Activated naive CD4-positive, alpha-beta T cell treated with anti-CD3 and anti-CD28 coated beads, Interleukin-2, amount 50 U/mL, for 24 hours (primary cell): ENCODE results near the gene PACSIN2.
"Not testable (repeated sequence)": the region's sequence is repeated elsewhere in the genome, so short reads cannot be mapped to it uniquely, and the experiment has no call there.

Source experiments
- H3K27ac Mint-ChIP-seq: one replicate; pipeline ENCODE4 v1.8.0; 2021; ENCODE audit warnings: mild to moderate bottlenecking, mixed read lengths
- H3K27me3 Mint-ChIP-seq: one replicate; pipeline ENCODE4 v1.8.0; 2021; ENCODE audit warnings: mixed read lengths
- H3K36me3 Mint-ChIP-seq: one replicate; pipeline ENCODE4 v1.8.0; 2021; ENCODE audit warnings: mixed read lengths
- H3K4me1 Mint-ChIP-seq: one replicate; pipeline ENCODE4 v1.8.0; 2021; ENCODE audit warnings: mixed read lengths
- H3K4me3 Mint-ChIP-seq: one replicate; pipeline ENCODE4 v1.8.0; 2021; ENCODE audit warnings: mild to moderate bottlenecking, mixed read lengths
- H3K9me3 Mint-ChIP-seq: one replicate; pipeline ENCODE4 v1.8.0; 2021; ENCODE audit warnings: mixed read lengths

Gene PACSIN2

DNA sequence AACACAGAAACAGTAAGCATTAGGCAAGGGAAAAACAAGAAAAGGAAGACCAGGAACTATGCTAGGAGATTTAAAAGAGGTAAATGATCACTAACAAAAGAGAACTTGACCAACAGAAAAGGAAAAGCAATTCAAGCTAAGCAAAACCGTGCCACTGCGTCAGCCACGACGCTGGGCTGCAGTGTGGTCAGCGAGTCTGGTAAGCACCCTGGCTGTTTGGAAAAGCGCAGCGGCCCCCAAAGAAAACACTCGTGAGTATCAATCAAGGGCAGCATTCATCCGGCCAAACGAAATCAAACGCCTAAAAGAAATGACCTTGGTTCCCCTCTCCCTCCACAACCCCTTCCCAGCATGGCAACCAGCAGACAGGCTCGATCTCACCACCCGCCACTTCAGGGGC, 28.8 kb downstream of the PACSIN2 start:
- H3K4me1 Mint-ChIP-seq = peaks cover 35% of the 10 kb centered on the region
- peak overlapping the region; percentile 67 for H3K27ac Mint-ChIP-seq
- H3K9me3 Mint-ChIP-seq = no peaks in the 10 kb centered on the region

DNA sequence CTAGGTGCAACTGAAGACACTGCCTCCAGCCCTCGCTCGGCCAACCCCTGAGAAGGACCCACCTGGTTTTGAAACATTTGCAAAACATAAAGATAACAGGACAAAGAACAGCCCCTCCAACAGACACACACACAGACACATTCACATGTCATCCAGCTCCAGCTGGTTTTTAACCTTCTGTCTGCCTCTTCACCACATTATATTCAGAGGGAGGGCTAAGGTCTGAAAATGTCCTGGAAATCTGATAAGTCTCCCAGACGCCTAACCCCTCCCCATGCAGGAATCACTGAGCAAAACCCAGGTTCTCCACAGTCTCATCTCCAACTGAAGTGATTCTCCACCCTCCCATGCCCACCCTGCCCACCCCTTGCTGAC, 29.4 kb downstream of the PACSIN2 start:
- H3K4me1 Mint-ChIP-seq = peaks cover 31% of the 10 kb centered on the region
- no peaks in the 10 kb centered on the region for H3K9me3 Mint-ChIP-seq
- H3K27ac Mint-ChIP-seq = no peak overlapping the region

More for the DNA sequence above, 28.8 kb downstream of the PACSIN2 start:
- Mint-ChIP-seq H3K4me3 (no peak overlapping the region), H3K36me3 (no peaks in the 10 kb centered on the region), H3K27me3 (no peaks in the 10 kb centered on the region)

GRCh38 chr22:42984814-42985530, 30.0 kb downstream of the PACSIN2 start:
- no peaks in the 10 kb centered on the region for H3K27me3 Mint-ChIP-seq
- peaks cover 26% of the 10 kb centered on the region for H3K4me1 Mint-ChIP-seq
- no peaks in the 10 kb centered on the region for H3K36me3 Mint-ChIP-seq
- no peaks in the 10 kb centered on the region for H3K9me3 Mint-ChIP-seq
- no peak overlapping the region for H3K27ac Mint-ChIP-seq
- no peak overlapping the region for H3K4me3 Mint-ChIP-seq

More for the DNA sequence above, 29.4 kb downstream of the PACSIN2 start:
- Mint-ChIP-seq H3K36me3 (no peaks in the 10 kb centered on the region), H3K4me3 (no peak overlapping the region), H3K27me3 (no peaks in the 10 kb centered on the region)

DNA sequence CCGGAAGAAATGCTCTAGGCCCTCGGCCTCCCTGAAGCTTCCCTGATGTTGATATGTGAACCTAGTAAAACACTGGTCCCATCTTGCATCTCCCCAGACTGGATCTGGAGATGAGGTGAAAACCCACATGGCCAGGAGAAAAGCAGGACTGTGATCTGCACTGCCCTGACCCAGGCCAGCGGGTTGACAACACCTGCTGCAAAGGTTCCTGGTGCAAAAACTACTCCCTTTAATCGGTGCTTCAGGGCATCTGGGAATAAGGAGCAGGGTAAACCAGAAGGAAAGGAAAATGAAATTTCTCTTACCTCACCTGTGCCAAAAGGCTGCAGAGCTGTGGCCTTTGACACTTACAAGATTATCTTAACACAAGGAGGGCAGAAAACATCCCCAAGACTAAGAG, 30.6 kb downstream of the PACSIN2 start:
- H3K9me3 Mint-ChIP-seq = no peaks in the 10 kb centered on the region

GRCh38 chr22:42983470-42983869, 31.5 kb downstream of the PACSIN2 start:
- Mint-ChIP-seq H3K36me3 (no peaks in the 10 kb centered on the region), H3K27me3 (no peaks in the 10 kb centered on the region), H3K27ac (no peak overlapping the region), H3K4me3 (no peak overlapping the region), H3K9me3 (no peaks in the 10 kb centered on the region), H3K4me1 (peaks cover 35% of the 10 kb centered on the region)

More for the DNA sequence above, 30.6 kb downstream of the PACSIN2 start:
- no peak overlapping the region for H3K27ac Mint-ChIP-seq
- H3K27me3 Mint-ChIP-seq = no peaks in the 10 kb centered on the region
- no peaks in the 10 kb centered on the region for H3K36me3 Mint-ChIP-seq
- H3K4me1 Mint-ChIP-seq = peaks cover 30% of the 10 kb centered on the region
- no peak overlapping the region for H3K4me3 Mint-ChIP-seq

DNA sequence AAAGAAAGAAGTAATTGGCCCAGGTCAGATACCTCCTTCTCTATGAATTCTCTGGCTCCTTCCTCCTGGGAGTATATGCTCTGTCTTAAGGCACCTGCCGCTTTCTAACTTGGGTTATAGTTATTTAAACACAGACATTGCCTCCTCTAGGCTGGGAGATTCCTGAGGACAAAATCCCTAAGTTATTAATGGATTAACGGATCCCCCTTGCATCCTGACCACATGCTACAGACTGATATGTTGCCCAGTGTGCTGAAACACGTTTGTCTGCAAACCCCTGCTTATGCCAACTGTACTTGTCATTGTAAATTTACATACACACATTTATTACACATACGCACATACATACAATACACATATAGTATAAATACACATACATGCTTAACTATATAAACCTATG, 35.3 kb downstream of the PACSIN2 start:
- Mint-ChIP-seq H3K27ac (no peak overlapping the region), H3K4me1 (peaks cover 46% of the 10 kb centered on the region), H3K27me3 (no peaks in the 10 kb centered on the region), H3K4me3 (no peak overlapping the region), H3K36me3 (no peaks in the 10 kb centered on the region), H3K9me3 (no peaks in the 10 kb centered on the region)

GRCh38 chr22:42978453-42979103, 36.4 kb downstream of the PACSIN2 start:
- Mint-ChIP-seq H3K27ac (no peak overlapping the region), H3K36me3 (no peaks in the 10 kb centered on the region), H3K27me3 (no peaks in the 10 kb centered on the region), H3K4me1 (peaks cover 45% of the 10 kb centered on the region), H3K9me3 (no peaks in the 10 kb centered on the region), H3K4me3 (no peak overlapping the region)

- Mint-ChIP-seq H3K4me1 (peaks cover 52% of the 10 kb centered on the region), H3K27ac (peak overlapping the region; percentile 26), H3K27me3 (no peaks in the 10 kb centered on the region), H3K4me3 (no peak overlapping the region), H3K36me3 (no peaks in the 10 kb centered on the region), H3K9me3 (no peaks in the 10 kb centered on the region)
Observed at GRCh38 chr22:42977569-42977968, 37.4 kb downstream of the PACSIN2 start.

DNA sequence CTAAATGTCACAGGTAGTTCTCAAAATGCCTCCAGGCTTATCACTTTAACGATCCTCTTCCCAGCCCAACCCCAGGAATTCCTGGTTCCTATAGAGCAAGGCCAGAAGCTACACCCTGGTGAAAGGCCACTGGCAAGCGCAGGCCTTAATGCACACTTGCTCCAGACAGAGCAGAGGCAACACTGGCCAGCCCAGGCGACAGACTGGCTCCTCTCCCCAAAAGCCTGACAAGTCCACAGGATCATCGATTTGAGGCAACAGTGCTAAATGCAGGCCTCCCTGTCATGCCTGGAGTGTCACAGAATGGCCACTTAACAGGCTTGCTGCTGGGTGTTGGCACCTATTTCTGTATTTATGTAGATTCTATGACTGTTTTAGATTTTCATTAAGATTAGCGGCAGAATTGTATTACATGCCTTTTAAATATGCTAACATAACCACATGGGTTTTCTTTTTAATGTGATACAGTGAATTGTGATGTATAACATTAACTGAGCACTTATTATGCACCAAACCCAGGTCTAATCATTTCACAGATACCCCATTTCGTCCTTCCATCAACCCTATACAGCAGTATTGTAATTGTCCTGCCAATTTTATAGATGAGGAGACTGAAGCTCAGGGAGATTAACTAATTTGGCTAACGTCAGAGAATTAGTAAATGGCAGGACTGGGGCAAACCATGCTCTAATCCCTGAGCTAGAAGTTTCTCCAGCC, 38.6 kb downstream of the PACSIN2 start:
- H3K27me3 Mint-ChIP-seq = no peaks in the 10 kb centered on the region
- no peak overlapping the region for H3K4me3 Mint-ChIP-seq
- no peaks in the 10 kb centered on the region for H3K9me3 Mint-ChIP-seq
- no peak overlapping the region for H3K27ac Mint-ChIP-seq
- H3K4me1 Mint-ChIP-seq = peaks cover 56% of the 10 kb centered on the region
- H3K36me3 Mint-ChIP-seq = peaks cover 3% of the 10 kb centered on the region

DNA sequence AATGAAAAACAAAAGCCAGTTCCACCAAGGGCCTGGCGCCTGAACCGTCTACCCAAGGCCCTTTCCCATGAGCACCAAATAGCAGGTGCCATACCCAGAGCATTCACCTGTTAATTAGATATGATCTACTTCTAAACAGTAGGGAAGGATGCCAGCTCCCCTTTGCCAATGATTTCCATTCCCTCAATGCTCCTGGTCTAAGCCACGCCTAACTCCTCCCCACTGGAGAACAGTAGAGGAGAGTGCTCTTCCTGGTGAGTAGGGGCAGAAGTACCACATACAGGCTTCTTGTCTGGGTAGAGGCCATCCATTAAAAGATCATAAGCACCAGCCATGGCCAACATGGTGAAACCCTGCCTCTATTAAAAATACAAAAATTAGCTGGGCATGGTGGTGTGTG, 40.7 kb downstream of the PACSIN2 start:
- peaks cover 5% of the 10 kb centered on the region for H3K36me3 Mint-ChIP-seq
- peaks cover 67% of the 10 kb centered on the region for H3K4me1 Mint-ChIP-seq
- no peaks in the 10 kb centered on the region for H3K27me3 Mint-ChIP-seq
- no peak overlapping the region for H3K27ac Mint-ChIP-seq
- H3K9me3 Mint-ChIP-seq = no peaks in the 10 kb centered on the region
- H3K4me3 Mint-ChIP-seq = no peak overlapping the region

DNA sequence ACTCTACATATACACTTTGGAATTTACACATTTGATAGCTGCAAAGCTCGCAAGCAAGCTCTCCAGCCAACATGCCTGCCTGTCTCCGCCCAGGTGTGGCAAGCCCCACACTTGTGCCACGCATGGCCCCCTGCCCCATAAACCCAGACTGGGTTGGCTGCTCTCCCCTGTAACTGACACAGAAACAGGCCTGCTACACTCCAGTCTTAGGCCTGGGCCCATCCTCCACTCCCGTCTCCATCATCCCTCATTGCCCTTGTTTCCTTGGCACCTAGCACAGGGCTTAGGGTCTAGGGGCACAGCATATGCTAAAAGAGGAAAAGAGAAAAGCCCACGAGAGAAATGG, 41.4 kb downstream of the PACSIN2 start:
- Mint-ChIP-seq H3K9me3 (no peaks in the 10 kb centered on the region), H3K27ac (peak overlapping the region; percentile 5), H3K27me3 (no peaks in the 10 kb centered on the region), H3K4me1 (peaks cover 66% of the 10 kb centered on the region), H3K4me3 (no peak overlapping the region), H3K36me3 (peaks cover 5% of the 10 kb centered on the region)

DNA sequence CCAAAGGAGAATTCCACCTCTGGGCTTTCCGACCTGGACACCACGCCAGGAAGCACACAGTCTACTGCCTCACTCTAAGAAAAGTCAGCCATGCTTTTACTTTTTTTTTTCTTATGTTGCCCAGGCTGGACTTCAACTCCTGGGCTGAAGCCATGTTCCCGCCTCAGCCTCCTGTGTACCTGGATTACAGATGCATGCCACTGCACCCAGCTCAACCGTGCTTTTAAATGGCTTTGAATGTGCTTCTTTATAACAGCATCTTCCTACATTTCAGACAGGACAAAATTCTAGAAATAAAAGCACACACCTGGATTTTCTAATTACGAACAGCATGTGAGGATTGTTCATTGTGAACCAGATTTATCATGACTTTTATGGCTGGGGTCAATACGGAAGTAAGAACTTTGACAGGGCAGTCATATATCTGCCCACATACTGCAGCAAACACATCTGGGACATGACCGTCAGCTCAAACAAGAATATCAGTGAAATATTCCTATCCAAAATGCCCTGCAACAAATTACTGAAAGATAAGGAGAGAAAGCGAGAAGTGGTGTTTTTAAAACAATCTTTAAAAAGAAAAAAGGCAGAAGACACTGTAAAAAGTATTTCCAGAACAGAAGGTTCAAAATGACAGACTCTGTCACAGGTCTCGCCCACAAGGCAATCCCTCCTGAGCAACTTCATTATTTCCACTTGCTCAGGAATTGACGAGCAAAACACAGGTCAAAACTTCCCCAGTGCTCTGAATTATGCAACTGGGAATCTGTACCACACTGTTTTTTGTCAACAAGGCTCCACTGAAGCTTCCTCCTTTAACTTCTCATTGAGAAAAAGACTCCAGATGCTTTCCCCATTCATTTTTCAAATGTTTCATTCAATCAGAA, 42.1 kb downstream of the PACSIN2 start:
- H3K27me3 Mint-ChIP-seq = no peaks in the 10 kb centered on the region
- H3K4me3 Mint-ChIP-seq = no peak overlapping the region
- peak overlapping the region; percentile 5 for H3K27ac Mint-ChIP-seq
- peaks cover 5% of the 10 kb centered on the region for H3K36me3 Mint-ChIP-seq
- H3K4me1 Mint-ChIP-seq = peaks cover 66% of the 10 kb centered on the region
- no peaks in the 10 kb centered on the region for H3K9me3 Mint-ChIP-seq

DNA sequence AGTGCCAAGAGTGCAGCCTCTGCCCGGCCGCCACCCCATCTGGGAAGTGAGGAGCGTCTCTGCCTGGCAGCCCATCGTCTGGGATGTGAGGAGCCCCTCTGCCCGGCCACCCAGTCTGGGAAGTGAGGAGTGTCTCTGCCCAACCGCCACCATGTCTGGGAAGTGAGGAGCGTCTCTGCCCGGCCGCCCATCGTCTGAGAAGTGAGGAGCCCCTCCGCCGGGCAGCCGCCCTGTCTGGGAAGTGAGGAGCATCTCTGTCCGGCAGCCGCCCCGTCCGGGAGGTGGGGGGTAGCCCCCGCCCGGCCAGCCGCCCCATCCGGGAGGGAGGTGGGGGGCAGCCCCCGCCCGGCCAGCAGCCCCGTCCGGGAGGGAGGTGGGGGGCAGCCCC, 43.5 kb downstream of the PACSIN2 start:
- not testable (repeated sequence) for H3K27ac Mint-ChIP-seq, H3K36me3 Mint-ChIP-seq

GRCh38 chr22:42970029-42970428, 44.9 kb downstream of the PACSIN2 start:
- H3K4me1 Mint-ChIP-seq = peaks cover 60% of the 10 kb centered on the region
- no peak overlapping the region for H3K27ac Mint-ChIP-seq
- no peaks in the 10 kb centered on the region for H3K9me3 Mint-ChIP-seq
- H3K4me3 Mint-ChIP-seq = no peak overlapping the region
- H3K36me3 Mint-ChIP-seq = peaks cover 5% of the 10 kb centered on the region
- H3K27me3 Mint-ChIP-seq = no peaks in the 10 kb centered on the region

More for the DNA sequence above, 43.5 kb downstream of the PACSIN2 start:
- peaks cover 62% of the 10 kb centered on the region for H3K4me1 Mint-ChIP-seq
- H3K27me3 Mint-ChIP-seq, H3K9me3 Mint-ChIP-seq, H3K4me3 Mint-ChIP-seq: not testable (repeated sequence)

GRCh38 chr22:42969348-42969975, 45.5 kb downstream of the PACSIN2 start:
- Mint-ChIP-seq H3K9me3 (no peaks in the 10 kb centered on the region), H3K4me1 (peaks cover 62% of the 10 kb centered on the region), H3K36me3 (peaks cover 5% of the 10 kb centered on the region), H3K27me3 (no peaks in the 10 kb centered on the region), H3K27ac (no peak overlapping the region), H3K4me3 (no peak overlapping the region)
